Measurements from ENCODE around the gene ITPKC.
A peak's percentile ranks its signal among the peaks of the same experiment; 100 is the strongest.
"Not testable (repeated sequence)": the region's sequence is repeated elsewhere in the genome, so short reads cannot be mapped to it uniquely, and the experiment has no call there.

Gene ITPKC

GRCh38 chr19:40717880-40718773, 1.2 kb downstream of the ITPKC start:
- peak; percentile 7 for DNase-seq

DNA sequence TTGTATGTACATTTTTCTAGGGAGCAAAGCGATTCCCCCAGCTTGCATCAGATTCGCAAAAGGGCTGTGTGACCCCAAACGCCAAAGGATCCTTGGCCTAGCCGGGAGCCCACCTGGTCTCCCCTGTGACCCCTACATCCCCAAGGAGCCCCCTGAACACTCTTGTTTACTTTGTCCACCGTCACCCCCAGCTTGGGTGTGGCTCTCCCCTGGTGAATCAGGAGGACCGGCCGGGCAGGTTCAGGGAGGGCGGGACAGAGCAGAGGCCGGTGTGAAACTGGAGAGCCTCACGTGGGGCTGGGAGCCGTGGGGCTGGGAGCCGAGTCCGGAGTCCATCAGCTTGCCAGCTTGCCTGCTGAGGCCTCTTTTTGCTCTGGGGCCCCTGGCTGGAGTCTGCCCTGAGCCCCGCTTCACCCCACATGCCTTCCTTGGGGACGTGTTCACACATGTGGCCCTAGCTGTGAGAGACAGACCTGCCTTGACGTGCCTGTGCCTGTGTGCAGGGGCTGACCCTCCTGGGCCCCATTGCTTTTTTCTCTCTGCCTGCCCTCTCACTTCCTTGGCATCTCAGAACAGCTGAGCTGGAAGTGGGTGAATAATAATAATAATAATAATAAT, 2.0 kb downstream of the ITPKC start:
- DNase-seq = peak; percentile 24

GRCh38 chr19:40719414-40719894, 2.5 kb downstream of the ITPKC start:
- no peak for DNase-seq

- DNase-seq = no peak
Observed at GRCh38 chr19:40721140-40721486, 4.2 kb downstream of the ITPKC start.

GRCh38 chr19:40721936-40722661, 5.2 kb downstream of the ITPKC start:
- DNase-seq = no peak

- DNase-seq = no peak
Observed at GRCh38 chr19:40723661-40724254, 6.8 kb downstream of the ITPKC start.

DNA sequence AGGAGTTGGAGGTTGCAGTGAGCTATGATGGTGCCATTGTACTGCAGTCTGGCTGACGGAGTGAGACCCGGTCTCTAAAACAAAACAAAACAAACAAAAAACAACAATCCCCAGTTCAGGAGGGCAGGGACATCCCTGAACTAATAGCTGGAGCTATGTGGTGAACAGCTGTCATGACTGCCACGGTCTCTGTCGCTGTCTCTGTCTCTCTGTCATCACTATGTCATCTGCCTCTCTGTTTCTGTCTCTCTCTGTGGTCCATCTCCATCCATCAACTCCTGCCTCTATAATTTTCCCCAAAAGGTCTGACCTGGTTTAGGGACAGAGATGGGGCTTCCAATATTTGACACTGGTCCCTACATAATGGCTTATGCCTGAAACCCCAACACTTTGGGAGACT, 7.4 kb downstream of the ITPKC start:
- no peak for DNase-seq

DNA sequence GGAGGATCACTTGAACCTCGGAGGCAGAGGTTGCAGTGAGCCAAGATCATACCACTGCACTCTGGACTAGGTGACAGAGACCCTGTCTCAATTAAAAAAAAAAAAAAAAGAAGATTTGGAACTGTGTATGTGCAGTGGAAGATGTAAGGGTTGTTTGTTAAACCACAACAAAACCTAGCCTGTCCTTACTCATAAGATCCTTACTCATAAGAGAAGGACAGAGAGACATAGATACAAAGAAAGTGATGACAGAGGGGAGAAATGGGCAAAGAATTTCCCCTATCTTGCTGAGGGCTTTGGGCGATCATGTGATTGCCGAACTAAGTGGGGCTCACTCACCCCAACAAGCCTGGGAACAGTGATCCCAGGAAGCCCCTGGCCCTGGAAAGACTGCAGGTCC, 7.9 kb downstream of the ITPKC start:
- DNase-seq = no peak

GRCh38 chr19:40726279-40726678, 9.4 kb downstream of the ITPKC start:
- DNase-seq = no peak

- not testable (repeated sequence) for DNase-seq
Observed at GRCh38 chr19:40730065-40730464, 13.2 kb downstream of the ITPKC start.

- not testable (repeated sequence) for DNase-seq
Observed at GRCh38 chr19:40732304-40732703, 15.4 kb downstream of the ITPKC start.

GRCh38 chr19:40733149-40733548, 16.2 kb downstream of the ITPKC start:
- DNase-seq = no peak

DNA sequence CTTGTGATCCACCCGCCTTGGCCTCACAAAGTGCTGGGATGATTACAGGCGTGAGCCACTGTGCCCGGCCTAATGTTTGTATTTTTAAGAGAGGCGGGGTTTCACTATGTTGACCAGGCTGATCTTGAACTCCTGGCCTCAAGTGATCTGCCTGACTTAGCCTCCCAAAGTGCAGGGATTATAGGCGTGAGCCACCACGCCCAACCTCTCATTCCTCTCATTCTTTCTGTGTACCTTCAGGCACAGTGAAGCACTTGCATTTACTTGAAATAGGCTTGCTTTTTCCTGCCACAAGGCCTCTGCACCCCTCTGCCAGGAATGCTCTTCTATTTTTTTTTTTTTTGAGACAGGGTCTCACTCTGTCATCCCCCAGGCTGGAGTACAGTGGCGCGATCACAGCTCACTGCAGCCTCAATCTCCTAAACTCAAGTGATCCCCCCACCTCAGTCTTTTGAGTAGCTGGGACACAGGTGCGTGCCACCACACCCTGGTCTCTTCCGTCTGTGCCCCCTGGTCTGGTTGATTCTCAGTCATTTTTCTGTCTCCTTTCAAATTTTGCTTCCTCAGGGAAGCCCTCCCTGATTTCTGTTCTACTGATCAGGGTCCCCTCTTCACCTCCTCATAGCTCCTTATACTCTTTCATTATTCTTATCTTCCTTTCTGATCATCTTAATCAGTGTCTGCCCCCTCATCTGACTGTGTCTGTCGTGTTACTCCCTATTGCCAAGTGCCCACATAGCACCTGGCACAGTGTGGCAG, 18.3 kb downstream of the ITPKC start:
- DNase-seq = no peak

- no peak for DNase-seq
Observed at GRCh38 chr19:40736661-40737060, 19.7 kb downstream of the ITPKC start.

GRCh38 chr19:40737102-40737644, 20.3 kb downstream of the ITPKC start:
- DNase-seq = no peak

GRCh38 chr19:40739030-40739839, 22.3 kb downstream of the ITPKC start:
- DNase-seq = no peak

DNA sequence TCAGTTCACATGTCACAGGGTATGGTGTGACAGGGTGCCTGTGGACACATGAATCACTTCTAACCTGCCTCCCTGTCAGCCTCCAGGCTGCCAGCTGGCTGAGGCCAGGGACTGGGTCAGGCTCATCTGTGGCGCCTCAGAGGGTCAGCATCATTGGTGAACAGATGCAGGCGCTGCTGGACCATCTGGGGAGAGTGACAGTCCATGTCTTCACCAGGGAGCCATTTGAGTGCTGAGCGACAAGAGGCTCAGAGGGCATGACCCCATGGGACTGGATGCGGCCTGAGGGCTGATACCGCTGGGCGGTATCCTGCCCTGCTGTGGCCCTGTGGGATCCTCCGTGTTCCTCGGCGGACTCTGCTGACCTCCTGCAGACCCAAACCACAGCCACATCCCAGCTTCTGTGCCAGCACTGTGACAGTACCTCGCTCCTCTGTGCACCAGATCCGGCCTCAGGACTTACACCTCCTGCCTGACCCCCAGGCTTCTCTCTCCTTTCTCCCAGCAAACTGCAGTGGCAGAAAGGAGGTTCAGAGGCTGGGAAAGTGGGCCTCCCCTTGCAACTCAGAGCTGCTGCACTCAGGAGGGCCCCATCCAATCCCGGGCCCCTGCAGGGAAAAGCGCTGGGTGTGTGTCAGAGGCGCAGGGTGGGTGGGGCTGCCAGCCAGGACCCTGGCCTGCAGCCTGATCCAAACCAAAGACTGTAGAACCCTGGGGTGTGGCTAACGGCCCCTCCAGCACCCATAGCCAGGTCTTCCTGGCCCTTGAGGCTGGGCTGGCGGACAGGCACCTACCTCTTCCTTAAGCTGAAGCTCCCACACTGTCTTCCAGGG, 23.2 kb downstream of the ITPKC start:
- no peak for DNase-seq

DNA sequence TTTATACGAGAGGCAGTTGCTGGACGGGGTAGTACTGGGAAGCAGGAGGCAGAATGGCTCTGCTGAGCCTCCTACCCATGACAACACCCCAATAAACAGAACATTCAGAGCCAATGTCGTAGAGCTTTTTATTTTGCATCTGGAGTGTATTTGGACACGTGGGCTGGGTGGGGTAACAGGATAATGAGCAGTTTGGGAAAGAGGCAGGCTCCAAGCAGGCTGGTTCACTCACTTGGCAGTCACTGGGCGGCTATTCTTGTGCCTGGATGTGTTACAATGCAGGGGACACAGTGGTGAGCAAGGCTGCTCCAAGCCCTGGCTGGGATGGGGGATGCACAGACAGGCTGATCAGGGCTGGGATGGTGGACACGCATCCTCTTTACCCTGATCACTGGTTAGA, 23.8 kb downstream of the ITPKC start:
- DNase-seq = no peak

DNA sequence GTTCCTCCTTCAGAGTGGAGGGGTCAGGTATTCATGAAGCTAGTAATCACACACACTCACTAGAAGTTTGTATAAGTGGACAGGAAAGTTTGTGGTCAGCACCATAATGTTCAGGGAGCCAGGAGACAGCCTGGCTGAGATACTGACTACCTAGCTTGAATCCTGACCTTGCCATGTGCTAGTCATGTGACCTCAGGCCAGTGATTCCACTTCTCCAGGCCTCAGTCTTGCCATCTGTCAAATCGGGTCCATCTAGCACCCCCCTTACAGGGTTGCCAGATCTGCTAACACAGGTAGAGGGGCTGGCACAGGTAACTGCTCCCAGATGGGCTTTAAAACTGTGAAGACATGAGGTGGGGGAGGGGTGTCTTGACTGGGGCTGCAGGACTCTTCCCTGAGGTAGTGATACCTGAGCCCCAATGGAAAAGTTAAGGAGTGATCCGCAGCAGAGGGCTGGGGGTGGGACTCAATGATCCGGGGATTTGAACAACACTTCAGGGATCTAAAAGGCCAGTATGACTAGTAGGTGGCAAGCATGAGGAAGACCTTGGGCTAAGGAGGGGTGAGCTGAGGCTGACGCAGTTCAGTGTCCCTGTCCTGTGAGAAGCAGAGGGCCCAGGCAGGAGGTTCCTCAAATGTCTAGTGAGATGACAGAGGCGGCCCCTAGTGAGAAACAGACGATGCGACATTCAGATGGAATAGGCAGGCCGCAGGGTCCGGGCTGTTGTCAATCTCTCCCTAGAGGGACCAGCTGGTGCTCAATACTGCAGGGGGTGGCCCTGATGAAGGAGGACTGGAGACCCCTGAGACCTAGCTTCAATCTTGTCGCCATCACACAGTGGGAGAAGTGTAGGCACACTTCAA, 24.8 kb downstream of the ITPKC start:
- DNase-seq = no peak
